PFSK-1 (cell line): ENCODE measurements around the gene PWWP2B.

Experiments used
- FOXP2 ChIP-seq: optimal IDR thresholded peaks from 2 replicates; pipeline ENCODE3; 2011; ENCODE audit warnings: borderline replicate concordance, control low read depth, inconsistent platforms; ENCODE audit not compliant: insufficient read depth; ENCODE audit errors: extremely low read length, extremely low read depth
- POLR2AphosphoS5 ChIP-seq: IDR thresholded peaks from 2 replicates; pipeline ENCODE4 v1.6.1; 2012; ENCODE audit warnings: low read depth, mild to moderate bottlenecking, control low read depth, low read length, moderate library complexity
- SIN3A ChIP-seq: IDR thresholded peaks from 2 replicates; pipeline ENCODE4 v1.6.1; 2012; ENCODE audit warnings: mild to moderate bottlenecking, low read length, moderate library complexity, borderline replicate concordance; ENCODE audit not compliant: insufficient read depth
- TAF1 ChIP-seq: IDR thresholded peaks from 2 replicates; pipeline ENCODE4 v1.6.1; 2012; ENCODE audit warnings: low read length, control low read depth, borderline replicate concordance; ENCODE audit not compliant: insufficient read depth
- TF ChIP-seq, protein P1 (sequence below), 2 experiments: IDR thresholded peaks; 2 replicates each; pipeline versions ENCODE4 v1.6.1 to v1.8.0; 2011 to 2012; ENCODE audit warnings: low read depth in 2 of 2, low read length in 2 of 2, control low read depth in 1 of 2, inconsistent platforms in 1 of 2, mild to moderate bottlenecking in 1 of 2, moderate library complexity in 1 of 2; ENCODE audit not compliant: insufficient read depth in 1 of 2

PWWP2B gene

DNA sequence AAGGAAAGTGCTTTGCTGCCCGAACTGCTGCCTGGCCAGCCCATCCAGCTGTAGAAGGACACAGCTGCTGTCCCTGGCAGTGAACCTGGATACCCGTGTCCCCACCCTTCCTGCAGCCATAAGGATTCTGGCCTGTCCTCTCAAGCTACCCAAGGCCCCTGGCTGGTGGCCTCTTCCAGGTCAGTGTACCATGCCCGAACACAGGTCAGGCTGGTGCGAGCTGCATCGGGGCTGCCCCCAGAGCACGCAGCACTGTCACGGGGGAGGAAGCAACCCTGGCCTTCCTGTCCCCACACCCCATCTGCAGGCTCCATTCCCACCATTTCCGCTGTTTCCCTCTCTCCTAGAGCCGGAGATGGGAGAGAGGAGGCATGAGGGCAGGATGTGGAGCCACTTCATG is 30.5 kb upstream of the PWWP2B start:
- TF ChIP-seq TAF1 (no peak), FOXP2 (no peak), POLR2AphosphoS5 (no peak), SIN3A (no peak)
- TF ChIP-seq, protein P1, sequence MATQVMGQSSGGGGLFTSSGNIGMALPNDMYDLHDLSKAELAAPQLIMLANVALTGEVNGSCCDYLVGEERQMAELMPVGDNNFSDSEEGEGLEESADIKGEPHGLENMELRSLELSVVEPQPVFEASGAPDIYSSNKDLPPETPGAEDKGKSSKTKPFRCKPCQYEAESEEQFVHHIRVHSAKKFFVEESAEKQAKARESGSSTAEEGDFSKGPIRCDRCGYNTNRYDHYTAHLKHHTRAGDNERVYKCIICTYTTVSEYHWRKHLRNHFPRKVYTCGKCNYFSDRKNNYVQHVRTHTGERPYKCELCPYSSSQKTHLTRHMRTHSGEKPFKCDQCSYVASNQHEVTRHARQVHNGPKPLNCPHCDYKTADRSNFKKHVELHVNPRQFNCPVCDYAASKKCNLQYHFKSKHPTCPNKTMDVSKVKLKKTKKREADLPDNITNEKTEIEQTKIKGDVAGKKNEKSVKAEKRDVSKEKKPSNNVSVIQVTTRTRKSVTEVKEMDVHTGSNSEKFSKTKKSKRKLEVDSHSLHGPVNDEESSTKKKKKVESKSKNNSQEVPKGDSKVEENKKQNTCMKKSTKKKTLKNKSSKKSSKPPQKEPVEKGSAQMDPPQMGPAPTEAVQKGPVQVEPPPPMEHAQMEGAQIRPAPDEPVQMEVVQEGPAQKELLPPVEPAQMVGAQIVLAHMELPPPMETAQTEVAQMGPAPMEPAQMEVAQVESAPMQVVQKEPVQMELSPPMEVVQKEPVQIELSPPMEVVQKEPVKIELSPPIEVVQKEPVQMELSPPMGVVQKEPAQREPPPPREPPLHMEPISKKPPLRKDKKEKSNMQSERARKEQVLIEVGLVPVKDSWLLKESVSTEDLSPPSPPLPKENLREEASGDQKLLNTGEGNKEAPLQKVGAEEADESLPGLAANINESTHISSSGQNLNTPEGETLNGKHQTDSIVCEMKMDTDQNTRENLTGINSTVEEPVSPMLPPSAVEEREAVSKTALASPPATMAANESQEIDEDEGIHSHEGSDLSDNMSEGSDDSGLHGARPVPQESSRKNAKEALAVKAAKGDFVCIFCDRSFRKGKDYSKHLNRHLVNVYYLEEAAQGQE (IDR thresholded peaks at IDR 0.05; ENCODE audit: insufficient read depth in 1 of 2, low read depth in 2 of 2, low read length in 2 of 2): no peak

DNA sequence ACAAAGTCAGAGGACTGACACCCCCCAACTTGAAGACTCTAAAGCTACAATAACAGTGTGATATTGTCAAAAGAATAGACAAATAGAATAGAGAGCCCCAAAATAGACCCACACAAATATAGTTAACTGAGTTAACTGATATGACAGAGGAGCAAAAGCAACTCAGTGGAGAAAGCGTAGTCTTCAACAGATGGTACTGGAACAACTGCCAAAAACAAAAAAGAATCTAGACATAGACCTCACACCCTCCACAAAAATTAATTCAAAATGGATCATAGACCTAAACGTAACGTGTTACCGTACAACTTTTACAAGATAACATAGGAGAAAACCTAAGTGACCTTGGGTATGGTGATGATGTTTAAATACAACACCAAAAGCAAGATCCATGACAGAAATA is 28.6 kb upstream of the PWWP2B start:
- TF ChIP-seq FOXP2 (no peak), SIN3A (no peak), TAF1 (no peak), POLR2AphosphoS5 (no peak)
- TF ChIP-seq, protein P1 (IDR thresholded peaks at IDR 0.05; ENCODE audit: insufficient read depth in 1 of 2, low read depth in 2 of 2, low read length in 2 of 2): no peak

DNA sequence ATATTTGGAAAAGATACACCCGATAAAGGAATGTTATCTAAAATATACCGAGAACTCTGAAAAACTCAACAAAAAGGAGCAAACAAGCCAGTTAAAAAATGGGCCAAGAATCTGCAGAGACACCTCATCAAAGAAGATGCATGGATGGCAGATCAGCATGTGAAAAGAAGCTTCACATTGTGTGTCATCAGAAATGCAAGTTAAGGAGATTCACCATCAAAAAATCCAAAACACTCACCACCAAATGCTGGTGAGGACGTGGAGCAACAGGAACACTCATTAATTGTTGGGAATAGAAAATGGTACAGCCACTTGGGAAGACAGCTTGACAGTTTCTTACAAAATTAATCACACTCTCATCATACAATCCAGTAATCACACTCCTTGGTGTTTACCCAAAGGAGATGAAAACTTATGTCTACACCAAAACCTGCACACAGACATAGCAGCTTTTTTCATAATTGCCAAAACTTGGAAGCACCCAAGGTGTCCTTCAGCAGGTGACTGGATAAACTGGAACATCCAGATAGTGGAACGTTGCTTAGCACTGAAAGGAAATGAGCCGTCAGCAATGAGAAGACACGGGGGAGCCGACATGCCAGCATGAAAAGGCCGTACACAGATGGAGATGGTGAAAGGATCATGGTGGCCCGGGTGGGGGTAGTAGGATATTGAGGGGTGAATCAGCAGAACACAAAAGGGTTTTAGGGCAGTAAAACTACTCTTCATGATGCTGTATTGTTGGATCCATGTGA is 27.9 kb upstream of the PWWP2B start:
- TF ChIP-seq SIN3A (no peak), TAF1 (no peak), FOXP2 (no peak), POLR2AphosphoS5 (no peak)
- TF ChIP-seq, protein P1 (IDR thresholded peaks at IDR 0.05; ENCODE audit: insufficient read depth in 1 of 2, low read depth in 2 of 2, low read length in 2 of 2): no peak

DNA sequence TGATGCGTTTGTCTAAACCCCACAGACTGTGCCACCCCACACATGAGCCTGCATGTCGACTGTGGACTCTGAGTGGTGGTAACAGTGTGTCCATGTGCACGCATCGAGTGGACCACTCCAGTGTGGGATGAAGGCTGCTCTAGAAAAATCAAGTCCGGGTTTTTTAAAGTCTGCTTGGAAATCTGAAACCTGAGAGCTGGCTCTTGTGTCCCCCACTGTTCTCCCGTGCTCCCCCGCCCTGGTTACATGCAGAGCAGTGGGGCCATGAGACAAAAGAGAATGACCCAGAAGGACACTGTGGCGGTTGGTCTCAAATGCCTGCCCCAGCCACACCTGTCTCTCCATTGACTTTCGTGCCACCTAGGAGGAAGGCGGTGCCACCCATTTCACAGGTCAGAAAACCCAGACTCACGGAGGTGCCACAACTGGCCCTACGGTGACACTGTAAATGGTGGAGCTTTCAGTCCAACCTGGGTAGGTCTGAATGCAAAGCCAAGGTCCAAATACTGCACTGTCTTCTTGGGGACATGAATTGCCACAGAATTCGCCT is 27.3 kb upstream of the PWWP2B start:
- TF ChIP-seq, protein P1 (IDR thresholded peaks at IDR 0.05; ENCODE audit: insufficient read depth in 1 of 2, low read depth in 2 of 2, low read length in 2 of 2): no peak
- TF ChIP-seq POLR2AphosphoS5 (no peak), TAF1 (no peak), FOXP2 (no peak), SIN3A (no peak)
